ENCODE results near the gene FAM117B.

GRCh38 chr2:202813387-202813786, 178.6 kb downstream of the FAM117B start:
- TF ChIP-seq CTCF (IDR thresholded peaks at IDR 0.05; ENCODE audit: insufficient read depth, low read depth, low read length) (no peak), EZH2 (IDR thresholded peaks at IDR 0.05; ENCODE audit: insufficient read depth, low read length) (no peak)
